Dedifferentiated amniotic fluid mesenchymal stem cell (primary cell): ENCODE measurements around the gene CACFD1.
A peak's percentile ranks its signal among the peaks of the same experiment; 100 is the strongest.

Experiments
- DNase-seq: peaks from one replicate; pipeline ENCODE4 v3.0.0-alpha.2; 2016; ENCODE audit errors: extremely low spot score

The CACFD1 gene

DNA sequence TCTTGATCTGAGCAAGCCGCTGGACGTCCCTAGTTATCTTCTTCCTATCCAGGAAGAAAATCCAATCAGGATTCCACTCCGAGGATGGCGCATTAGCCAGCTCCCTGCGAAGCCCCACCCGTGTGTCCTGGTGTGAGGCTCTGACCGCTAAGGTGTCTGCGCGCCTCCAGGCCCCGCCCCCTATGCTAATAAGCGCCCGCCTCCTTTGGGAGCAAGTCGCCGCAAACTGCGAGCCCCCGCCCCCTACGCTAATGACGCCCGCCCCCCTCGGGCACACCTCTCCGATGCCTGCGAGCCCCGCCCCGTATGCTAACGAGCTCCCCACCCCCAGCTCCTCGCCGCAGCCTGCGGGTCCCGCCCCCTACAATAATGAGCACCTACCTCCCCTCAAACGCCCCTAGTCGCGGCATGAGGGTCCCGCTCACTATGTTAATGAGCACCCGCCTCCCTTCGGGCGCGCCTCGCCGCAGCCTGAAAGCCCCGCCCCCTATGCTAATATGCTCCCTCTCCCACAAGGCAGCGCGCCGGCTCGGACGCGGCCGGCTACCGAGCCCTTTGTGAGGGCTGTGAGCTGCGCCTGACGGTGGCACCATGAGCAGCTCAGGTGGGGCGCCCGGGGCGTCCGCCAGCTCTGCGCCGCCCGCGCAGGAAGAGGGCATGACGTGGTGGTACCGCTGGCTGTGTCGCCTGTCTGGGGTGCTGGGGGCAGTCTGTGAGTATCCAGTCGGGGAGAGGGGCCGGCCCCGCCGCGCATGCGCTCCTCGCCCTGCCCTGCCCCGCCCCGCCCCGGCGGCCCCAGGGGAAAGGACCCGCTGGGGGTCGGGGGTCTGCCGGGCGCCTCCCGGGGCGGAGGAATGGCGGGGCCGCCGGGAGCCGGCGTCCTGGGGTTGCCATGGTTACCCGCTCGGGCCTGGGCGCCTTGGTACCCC lies at the start of gene CACFD1:
CACFD1 (plus strand) TSS at position 503 of the 929 bp plus-strand sequence; CDS start at position 592, 89 bp downstream.
- peak; percentile 79 for DNase-seq

DNA sequence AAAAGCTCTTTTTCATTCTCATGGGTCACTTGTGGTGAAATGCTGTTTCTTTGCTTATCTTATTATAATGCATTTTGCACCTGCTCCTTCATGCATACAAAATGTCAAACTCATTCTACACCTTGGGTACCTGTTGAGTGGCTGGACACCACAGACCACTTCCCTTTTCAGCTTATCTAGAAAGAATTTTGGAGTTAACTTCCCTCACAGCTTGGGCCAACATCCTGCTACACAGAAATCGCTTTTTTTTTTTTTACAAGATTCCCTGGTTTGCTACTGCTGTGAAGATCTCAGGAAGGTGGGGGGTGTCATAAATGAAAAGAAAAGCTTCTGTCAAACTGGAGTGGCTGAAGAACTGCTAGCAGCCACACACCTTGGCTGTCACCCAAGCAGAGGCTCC lies 44.6 kb upstream of the CACFD1 start:
- DNase-seq, result no peak

DNA sequence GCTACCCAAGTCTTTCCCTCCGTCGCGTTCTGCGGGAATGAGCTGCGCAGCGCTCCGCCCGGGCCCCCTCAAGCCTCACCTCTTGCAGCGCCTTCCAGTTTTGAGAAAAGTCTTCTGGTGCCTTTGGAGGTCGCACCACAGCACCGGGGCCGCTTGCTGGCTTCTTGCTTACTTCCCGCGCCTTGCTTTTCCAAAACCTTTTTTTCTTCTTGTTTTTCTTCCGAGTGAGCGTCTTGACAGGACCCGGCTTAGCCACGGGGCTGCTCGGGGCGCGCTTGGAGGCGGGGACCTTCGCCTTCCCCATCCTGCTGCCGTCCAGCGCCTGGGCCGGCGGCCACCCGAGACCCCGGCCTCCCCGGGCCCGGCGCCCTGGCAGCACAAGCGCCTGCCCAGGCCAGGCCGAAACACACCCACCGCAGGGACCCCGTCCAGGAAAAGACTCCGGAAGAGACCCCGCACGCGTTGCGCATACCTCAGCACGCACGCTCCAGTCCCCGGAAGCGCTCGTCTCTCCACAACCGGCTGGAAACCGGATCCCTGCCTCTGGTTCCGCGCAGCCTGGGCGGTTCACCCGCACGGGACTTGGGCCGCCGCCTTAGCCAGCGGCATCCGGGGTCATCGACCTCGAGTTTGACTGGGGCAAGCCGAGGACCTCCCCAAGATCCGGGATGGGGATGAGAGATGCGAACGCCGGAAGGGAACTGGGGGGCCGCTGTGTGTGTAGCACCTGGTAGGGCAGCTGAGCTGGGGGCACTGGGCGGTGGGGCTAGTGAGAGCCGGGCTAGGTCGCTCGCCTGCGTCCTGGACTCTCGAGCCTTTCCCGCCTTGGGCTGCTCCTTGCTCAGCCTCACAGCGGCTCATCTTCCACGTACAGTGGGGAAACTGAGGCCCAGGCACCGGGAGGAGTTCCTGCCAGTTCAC lies 42.0 kb upstream of the CACFD1 start, which contains the start of gene REXO4:
REXO4 (minus strand) TSS at position 470 of the 921 bp plus-strand sequence; CDS start at position 304, 166 bp downstream.
- peak; percentile 62 for DNase-seq

DNA sequence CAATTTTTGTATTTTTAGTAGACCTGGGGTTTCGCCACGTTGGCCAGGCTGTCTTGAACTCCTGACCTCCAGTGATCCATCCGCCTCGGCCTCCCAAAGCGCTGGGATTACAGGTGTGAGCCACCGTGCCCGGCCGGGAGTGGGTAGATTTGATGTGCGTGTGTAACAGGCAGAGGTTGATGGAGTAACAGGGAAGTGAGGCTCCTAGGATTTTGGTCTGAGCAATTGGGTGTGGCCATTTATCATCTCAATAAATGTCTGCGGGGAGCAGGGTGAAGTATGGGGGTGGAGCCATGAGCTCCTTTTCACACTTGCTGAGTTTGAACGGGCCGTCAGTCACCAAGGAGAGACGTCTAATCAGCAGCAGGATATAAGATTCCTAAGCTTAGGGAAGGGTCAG lies 40.8 kb upstream of the CACFD1 start:
- DNase-seq, result no peak

DNA sequence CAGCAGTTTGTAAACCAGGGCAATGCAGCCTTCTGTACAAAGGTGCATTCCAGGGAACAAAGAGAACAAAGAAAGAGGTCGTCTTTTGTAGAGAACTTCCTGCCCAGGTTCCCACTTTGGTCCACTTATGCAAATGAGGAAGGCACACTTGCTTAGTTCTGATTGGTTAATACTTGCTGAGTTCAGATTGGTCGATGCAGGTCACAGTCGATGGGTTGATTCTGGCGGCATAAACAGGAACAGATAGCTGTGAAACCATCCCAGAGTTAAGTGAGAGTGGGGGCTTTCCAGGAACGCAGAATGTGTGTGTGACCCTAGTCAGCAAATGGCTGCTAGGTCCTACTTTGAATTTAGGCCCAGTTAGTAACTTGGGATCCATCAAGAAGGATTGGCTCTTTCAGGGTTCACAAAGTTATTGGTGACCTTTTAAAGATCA lies 39.4 kb upstream of the CACFD1 start:
- no peak for DNase-seq

DNA sequence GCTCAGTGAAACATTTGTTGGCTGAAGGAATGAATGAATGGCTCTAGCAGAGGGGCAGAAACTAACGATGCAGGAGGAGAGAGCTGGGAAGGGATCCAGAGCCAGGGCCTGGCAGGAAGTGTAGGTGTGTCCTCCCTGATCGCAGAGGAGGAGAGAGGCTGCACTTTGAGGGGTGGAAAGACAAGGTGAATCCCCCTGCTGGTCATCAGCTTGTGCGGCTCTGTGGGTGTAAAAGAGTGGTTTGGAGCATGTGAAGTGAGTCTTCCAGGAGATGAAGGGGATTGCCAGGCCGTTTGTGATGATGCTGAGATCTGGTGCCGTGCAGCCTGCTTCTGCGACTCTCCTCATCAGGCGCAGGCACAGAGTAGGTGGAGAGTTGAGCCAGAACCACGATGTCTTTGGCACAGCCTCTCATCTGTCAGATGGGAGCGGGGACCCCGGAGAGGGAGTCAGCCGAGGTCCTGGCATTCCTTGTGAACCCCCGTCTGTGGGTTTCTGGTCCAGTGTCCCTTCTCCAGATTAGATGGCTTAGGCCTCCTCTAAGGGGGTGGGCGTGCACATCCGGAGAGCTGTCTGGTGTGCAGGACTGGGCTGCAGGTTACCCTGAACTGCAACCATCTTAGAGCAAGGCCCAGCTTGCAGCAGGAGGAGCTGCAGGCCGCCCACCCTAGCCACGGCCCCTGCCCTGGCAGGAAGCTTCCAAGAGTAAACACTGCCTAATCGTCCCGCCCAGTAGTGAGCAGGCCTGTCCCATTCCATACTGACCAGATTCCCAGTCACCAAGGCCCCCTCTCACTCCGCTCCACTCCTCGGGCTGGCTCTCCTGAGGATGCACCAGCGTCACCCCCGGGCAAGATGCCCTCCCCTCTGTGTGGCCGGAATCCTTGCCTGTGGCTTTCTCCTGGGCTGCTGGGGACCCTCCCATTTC lies 37.9 kb upstream of the CACFD1 start, which contains the start of gene ADAMTS13:
ADAMTS13 (plus strand) TSS at position 753 of the 928 bp plus-strand sequence; CDS start at position 830, 77 bp downstream.
- DNase-seq, result no peak

DNA sequence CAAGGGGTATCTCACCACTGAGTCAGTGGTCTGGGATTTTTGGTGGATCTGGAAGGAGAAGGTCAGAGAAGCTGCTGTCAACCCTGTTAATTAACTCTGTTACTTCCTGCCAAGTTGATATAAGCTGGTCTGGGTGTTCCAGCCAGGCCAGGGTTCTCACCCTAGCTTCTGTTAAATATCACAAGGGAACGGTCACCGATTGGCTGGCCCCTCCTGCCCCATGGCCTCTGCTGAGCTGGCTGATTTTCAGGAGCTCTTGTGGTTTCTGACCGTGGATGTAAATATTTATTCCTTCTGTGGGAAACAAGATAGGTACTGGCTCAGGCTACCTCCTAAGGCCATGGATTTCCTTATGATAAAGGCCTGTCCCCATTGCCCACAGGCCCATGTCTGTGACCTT lies 36.6 kb upstream of the CACFD1 start:
- no peak for DNase-seq

DNA sequence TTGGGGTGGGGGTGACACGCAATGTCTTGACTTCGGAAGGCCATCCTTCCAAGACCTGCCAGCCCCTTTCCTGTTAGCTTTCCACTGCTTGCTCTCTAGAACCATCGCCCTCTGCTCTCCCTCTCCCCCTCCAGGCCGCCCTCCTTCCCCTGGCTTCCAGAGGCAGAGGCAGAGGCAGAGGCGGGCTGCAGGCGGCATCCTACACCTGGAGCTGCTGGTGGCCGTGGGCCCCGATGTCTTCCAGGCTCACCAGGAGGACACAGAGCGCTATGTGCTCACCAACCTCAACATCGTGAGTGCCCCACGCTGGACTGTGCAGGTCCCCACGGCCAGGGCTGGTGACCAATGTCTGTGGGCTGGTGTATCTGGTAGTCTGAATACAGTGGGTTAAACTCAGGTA lies 35.6 kb upstream of the CACFD1 start:
- no peak for DNase-seq

DNA sequence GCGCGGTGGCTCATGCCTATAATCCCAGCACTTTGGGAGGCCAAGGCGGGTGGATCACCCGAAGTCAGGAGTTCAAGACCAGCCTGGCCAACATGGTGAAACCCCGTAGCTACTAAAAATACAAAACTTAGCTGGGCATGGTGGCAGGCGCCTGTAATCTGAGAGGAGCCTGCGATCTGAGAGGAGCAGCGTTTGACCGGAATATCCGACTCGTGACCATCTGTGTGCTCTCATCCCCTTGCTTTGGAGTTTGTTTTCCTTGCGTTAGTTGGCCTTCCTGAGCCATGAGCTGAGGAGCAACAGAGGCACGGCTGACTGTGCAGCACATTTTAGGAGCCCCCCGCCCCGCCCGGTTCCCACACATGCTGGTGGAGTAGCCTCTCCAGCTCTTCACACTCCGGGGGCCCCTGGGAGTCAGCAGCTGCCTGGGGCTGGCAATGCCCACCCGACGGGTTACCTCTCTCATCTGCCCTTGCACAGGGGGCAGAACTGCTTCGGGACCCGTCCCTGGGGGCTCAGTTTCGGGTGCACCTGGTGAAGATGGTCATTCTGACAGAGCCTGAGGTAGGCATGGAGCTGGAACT lies 34.6 kb upstream of the CACFD1 start:
- no peak for DNase-seq

DNA sequence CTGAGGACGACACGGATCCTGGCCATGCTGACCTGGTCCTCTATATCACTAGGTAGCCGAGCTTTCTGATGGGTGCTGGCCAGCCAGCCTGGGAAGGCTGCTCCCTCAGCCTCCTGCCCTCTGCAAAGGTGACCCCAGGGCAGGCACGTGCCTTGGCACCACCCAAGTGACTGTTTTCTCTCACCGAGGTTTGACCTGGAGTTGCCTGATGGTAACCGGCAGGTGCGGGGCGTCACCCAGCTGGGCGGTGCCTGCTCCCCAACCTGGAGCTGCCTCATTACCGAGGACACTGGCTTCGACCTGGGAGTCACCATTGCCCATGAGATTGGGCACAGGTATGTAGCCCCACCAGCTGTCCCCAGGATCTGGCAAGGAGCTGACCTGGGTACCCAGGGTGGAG lies 33.8 kb upstream of the CACFD1 start:
- DNase-seq, result no peak

DNA sequence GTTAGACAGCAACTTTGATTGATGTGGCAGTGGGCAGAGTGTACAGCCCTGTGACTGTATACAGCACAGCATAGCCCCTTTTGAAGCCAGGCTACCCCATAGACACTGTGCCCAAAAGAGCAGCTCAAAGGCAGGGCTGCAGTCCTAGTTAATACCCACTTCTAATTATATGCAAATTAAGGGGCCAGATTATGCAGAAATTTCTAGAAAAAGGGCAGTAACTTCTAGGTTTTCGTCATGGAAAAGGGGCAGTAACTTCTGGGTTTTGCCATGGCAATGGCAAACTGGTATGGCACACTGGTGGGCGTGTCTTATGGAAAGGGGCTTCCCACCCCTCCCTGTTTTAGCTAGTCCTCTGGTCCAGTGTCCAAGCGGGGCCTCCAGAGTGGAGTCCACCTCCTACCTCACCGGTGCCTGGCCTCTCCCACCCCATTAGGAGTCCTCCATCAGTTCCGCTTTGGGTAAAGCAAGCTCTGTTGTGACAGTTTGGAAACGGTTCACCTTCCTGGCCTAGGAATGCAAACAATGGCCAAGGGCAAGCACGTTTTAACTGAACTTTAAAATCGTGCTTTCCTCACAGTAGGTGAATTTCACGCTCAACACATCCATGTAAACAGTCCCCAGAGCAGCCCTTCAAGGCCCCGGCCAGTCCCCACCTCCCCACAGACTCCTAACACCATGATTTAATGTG lies 32.0 kb upstream of the CACFD1 start:
- DNase-seq, result no peak

DNA sequence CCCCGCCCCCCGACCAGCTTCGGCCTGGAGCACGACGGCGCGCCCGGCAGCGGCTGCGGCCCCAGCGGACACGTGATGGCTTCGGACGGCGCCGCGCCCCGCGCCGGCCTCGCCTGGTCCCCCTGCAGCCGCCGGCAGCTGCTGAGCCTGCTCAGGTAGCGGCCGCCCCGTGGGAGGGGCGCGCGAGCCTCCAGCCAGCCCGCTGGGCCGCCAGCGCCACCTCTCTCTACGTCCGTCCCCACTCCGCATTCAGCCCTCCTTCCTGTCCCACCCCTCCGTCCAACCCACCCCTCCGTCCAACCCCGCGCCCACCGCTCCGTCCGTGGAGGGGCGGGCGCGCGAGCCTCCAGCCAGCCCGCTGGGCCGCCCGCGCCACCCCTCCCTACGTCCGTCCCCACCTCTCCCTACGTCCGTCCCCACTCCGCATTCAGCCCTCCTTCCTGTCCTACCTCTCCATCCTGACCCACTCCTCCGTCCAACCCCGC lies 31.1 kb upstream of the CACFD1 start:
- no peak for DNase-seq

DNA sequence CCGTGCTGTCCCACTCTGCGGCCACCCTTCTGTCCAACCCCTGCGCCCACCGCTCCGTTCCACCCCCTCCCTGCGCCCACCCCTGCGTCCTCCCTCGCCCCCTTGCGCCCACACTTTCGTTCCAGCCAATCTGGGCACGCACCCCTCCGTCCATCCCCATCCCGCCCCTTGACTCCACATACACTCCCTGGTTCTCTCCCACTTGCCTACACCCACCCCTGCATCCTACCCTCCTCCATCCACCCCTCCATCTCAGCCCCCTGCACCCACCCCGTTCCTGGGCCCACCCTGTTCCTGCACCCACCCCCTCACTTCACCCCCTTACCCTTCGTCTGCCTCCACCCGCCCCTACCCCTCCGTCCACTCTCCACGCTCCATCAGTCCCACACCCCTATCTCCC lies 30.6 kb upstream of the CACFD1 start:
- no peak for DNase-seq

DNA sequence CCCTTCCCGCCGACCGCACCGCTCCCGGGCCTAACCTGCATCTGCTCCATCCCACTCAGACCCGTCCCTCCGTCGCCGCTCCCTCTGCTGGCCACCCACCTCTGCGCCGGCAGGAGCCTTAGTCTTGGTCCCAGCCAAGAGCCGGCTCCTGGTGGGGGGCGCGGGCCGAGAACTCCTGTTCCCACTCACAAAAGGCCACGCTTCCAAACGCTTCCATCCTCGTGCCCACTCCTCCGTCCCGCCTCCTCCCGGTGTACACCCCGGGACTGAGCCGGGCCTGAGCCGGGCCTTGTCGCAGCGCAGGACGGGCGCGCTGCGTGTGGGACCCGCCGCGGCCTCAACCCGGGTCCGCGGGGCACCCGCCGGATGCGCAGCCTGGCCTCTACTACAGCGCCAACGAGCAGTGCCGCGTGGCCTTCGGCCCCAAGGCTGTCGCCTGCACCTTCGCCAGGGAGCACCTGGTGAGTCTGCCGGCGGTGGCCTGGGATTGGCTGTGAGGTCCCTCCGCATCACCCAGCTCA lies 30.1 kb upstream of the CACFD1 start:
- DNase-seq, result no peak

DNA sequence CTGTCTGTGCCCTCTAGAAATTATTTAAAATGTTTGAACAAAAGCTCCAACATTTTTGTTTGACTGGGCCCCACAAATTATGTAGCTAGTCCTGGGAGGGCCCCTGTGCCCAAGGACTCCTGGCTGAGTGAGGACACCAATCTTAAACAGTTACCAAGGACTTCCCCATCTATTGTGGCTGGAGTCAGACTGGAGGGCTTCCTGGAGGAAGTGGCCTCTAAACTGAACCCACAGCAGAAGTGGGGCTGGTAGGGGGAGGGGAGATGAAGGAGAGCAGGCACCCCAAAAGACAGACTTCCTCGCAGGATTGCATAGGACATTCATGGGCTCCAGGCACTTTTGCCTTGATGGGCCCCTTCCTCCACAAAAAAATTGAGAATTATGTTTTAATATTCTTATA lies 29.5 kb upstream of the CACFD1 start:
- DNase-seq, result no peak

DNA sequence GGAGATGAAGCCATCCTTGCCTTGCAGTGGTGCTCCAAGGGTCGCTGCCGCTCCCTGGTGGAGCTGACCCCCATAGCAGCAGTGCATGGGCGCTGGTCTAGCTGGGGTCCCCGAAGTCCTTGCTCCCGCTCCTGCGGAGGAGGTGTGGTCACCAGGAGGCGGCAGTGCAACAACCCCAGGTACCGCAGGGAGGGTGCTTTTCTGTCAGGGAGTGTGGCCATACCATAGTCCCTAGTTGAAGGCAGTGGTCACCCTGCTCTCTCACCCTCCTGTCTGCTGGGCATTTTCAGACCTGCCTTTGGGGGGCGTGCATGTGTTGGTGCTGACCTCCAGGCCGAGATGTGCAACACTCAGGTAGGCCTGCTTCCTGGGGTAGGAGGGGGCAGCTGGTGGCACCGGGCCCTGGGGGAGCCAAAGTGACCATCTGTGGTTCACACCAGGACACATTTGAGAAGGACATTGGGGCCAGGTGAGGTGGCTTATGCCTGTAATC lies 26.4 kb upstream of the CACFD1 start:
- DNase-seq, result no peak

DNA sequence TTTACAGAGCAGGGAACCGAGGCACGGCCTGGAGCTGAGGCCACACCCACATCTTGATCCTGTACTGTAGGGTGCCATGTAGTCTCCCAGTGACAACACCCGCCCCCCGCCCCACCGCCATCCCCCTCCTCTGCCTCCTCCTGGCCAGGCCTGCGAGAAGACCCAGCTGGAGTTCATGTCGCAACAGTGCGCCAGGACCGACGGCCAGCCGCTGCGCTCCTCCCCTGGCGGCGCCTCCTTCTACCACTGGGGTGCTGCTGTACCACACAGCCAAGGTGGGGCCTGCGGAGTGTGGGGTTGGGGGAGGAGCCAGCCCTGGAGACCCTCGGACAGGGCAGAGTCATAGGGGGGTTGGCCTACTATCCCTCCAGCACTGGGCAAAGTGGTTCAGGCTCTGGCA lies 23.1 kb upstream of the CACFD1 start:
- no peak for DNase-seq

DNA sequence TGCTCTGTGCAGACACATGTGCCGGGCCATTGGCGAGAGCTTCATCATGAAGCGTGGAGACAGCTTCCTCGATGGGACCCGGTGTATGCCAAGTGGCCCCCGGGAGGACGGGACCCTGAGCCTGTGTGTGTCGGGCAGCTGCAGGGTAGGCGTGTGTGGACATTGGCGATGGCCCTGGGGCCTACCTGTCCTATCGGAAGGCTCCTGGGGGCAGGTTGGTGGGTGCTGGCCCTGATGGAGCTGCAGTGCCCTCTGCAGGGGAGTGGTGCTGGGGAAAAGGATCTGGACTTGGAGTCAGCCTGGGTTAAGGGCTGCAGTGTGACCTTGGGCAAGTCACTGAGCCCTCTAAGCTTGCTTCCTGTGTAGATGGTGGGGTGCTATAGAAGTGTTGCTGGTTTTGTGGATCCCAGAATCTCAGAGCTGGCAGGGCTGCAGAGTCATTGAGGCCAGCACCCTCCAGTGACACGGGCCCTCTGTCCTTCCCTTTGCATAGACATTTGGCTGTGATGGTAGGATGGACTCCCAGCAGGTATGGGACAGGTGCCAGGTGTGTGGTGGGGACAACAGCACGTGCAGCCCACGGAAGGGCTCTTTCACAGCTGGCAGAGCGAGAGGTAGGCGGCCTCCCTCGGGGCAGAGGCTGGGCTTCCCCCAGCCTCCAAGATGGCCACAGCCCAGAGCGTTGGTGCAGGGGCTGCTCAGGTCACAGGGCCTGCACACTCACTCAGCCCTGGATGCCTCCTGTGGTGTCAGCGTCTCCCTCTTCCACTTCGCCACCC lies 21.8 kb upstream of the CACFD1 start:
- DNase-seq, result no peak

DNA sequence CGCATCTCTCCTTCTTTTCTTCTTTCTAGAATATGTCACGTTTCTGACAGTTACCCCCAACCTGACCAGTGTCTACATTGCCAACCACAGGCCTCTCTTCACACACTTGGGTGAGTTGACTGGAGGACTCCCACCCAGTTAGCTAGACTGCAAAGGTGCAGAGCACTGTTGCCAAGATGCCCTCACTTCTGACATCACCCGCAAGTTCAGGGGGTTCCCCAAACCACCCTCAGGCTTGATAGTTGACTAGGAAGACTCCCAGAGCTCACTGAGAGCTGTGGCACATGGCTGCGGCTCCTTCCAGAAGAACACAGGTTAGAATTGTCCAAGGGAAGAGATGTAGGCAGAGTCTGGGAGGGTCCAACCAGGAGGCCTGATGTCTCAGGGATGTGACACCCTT lies 20.4 kb upstream of the CACFD1 start:
- no peak for DNase-seq
